Urothelium cell line (cell line): Measurements from ENCODE around the gene RELN.

Experiments used
- DNase-seq: peaks from one replicate; pipeline ENCODE4 v3.0.0; 2011; ENCODE audit warnings: low spot score, mixed read lengths
- FAIRE-seq: peaks from 2 replicates; lab custom pipeline; 2011; peaks lifted over from hg19 to GRCh38; lab: Jason Lieb, UNC

The RELN gene

DNA sequence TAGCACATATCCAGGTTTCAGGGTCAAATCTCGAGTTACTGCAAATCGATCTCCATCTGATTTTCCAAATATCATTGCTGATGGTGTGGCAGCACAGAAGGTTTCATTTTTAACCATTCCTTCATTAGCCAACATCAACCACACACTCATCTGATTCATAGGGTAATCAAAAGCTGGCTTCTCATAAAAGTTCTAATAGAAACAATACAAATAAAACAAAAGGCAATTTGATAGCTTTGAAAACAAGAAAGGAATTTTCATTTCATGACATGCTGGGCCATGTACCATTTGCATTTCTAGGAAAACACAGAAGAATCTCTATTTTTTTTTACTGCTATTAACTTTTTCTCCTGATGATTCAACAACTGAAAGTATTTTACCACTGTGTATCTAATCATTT, 395.8 kb downstream of the RELN start:
- no peak for DNase-seq
- FAIRE-seq = no peak

GRCh38 chr7:103592844-103593243, 396.6 kb downstream of the RELN start:
- no peak for FAIRE-seq

DNA sequence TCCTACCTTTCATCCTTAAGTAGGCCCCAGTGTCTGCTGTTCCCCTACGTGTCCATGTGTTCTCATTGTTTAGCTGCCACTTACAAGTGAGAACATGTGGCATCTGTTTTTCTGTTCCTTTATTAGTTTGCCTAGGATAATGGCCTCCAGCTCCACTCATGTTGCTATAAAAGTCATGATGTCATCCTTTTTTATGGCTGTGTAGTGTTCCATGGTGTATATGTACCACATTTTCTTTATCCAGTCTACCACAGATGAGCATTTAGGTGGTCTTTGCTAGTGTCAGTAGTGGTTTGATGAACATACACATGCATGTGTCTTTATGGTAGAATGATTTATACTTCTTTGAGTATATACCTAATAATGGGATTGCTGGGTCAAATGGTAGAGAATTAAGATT, 397.3 kb downstream of the RELN start:
- FAIRE-seq (no peak), DNase-seq (no peak)

More at GRCh38 chr7:103592844-103593243, 396.6 kb downstream of the RELN start:
- no peak for DNase-seq

- DNase-seq (no peak), FAIRE-seq (no peak)
Observed at GRCh38 chr7:103580031-103580430, 409.4 kb downstream of the RELN start.

GRCh38 chr7:103577059-103577458, 412.4 kb downstream of the RELN start:
- no peak for DNase-seq
- no peak for FAIRE-seq

DNA sequence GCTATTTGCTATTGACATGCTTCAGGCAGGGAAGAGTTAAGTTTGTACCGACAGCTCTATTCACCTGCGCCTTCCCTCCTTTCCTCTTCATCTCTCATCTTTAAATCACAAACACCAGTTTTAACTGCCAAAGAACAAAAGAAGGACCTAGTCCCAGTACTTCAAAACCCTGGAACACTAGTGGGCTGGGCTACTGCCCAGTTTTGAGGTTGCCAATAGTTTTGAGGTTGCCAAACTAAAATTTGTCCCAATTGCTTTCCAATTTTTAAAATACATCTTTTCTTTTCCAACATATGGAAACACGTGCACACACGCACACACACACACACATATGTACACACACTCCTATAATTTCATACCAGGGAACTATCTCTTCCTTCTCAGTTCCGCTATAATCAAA, 412.8 kb downstream of the RELN start:
- DNase-seq = no peak

DNA sequence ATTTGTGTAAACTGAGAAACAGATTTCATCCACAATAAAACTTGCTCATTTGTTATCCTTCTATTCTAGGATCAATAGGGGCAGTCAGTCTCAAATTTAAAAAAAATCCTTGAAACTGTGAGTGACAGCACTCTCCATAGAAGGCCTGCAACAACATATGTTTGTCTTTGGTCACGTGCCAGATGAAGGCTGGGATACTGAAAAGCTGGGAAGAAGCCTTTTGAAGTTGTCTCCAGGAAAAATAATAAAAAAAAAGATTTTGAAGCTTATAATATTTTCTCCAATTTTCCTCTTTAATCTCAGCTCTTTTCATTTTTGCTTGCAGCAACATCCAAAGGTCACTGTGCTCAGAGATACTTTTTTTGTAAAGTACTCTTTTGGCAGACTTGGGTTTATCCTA, 414.9 kb downstream of the RELN start:
- FAIRE-seq = no peak
- no peak for DNase-seq

More for the DNA sequence above, 412.8 kb downstream of the RELN start:
- FAIRE-seq = no peak

- FAIRE-seq = no peak
- no peak for DNase-seq
Observed at GRCh38 chr7:103573479-103574058, 415.9 kb downstream of the RELN start.

- DNase-seq = no peak
- no peak for FAIRE-seq
Observed at GRCh38 chr7:103571586-103571985, 417.9 kb downstream of the RELN start.

GRCh38 chr7:103569621-103570305, 419.7 kb downstream of the RELN start:
- FAIRE-seq (no peak), DNase-seq (no peak)

GRCh38 chr7:103564416-103564815, 425.0 kb downstream of the RELN start:
- DNase-seq (no peak), FAIRE-seq (no peak)

DNA sequence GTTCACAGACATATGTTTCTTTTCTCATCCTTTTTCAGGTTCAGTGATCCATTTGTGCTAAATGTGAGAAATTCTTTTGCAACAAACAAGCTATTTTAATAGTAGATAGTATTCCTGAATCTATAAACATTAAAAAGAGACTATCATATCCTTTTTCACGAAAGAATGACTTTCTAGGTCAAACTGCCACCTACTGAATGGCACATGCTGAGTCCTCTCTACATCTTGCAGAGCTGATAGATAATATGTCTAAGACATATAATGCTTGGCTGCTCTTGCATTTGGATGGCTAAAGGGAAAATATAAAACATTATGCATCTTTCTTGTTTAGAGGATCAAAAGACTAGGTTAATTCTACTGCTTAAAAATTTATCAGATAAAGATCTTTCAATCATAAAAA, 429.3 kb downstream of the RELN start:
- no peak for DNase-seq
- FAIRE-seq = no peak

GRCh38 chr7:103551016-103551415, 438.4 kb downstream of the RELN start:
- FAIRE-seq (peak; percentile 59), DNase-seq (no peak)

DNA sequence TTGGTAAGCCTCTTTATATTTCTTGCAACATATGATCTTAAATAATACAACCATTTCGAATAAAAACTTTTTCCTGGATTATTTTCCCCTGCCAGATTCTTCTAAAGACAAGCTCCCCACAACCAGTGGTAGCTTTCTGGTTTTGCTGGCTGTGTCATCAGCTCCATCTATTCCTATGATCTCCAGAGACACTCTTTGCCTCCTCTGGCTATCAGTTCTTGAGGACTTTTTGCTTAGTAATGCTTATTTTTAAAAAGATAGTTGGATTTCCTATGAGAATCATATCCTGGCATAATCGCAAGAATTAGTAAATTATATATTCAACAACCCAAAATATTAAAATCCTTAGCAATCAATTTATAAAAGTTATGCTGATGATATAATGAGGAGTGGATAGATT, 439.7 kb downstream of the RELN start:
- FAIRE-seq (no peak), DNase-seq (no peak)

GRCh38 chr7:103547451-103548284, 441.8 kb downstream of the RELN start:
- DNase-seq (no peak), FAIRE-seq (no peak)

- no peak for DNase-seq
Observed at GRCh38 chr7:103542470-103542869, 447.0 kb downstream of the RELN start.

GRCh38 chr7:103541947-103542346, 447.5 kb downstream of the RELN start:
- FAIRE-seq = no peak
- no peak for DNase-seq

More at GRCh38 chr7:103542470-103542869, 447.0 kb downstream of the RELN start:
- FAIRE-seq = no peak

DNA sequence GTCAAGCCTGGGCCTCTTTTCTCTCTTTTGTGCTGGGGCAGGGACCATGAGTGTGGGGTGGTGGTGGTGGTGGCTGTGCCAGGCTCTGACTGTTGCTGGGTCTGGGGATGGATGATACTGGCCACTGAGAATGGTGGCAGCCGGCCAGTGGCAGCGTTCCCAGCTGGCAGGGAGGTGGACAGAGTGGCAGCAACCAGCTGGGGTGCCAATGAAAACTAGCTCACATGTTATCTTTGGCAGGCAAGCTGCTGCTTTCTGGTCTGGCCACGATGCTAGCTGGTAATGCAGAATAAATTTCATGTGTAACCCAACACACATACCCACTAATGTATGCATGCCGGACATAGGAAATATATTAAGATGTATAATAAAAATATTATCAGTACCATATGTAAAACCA, 448.4 kb downstream of the RELN start:
- no peak for FAIRE-seq
- no peak for DNase-seq

GRCh38 chr7:103540338-103540737, 449.1 kb downstream of the RELN start:
- FAIRE-seq (no peak), DNase-seq (no peak)

- DNase-seq = no peak
- FAIRE-seq = no peak
Observed at GRCh38 chr7:103539875-103540274, 449.6 kb downstream of the RELN start.

DNA sequence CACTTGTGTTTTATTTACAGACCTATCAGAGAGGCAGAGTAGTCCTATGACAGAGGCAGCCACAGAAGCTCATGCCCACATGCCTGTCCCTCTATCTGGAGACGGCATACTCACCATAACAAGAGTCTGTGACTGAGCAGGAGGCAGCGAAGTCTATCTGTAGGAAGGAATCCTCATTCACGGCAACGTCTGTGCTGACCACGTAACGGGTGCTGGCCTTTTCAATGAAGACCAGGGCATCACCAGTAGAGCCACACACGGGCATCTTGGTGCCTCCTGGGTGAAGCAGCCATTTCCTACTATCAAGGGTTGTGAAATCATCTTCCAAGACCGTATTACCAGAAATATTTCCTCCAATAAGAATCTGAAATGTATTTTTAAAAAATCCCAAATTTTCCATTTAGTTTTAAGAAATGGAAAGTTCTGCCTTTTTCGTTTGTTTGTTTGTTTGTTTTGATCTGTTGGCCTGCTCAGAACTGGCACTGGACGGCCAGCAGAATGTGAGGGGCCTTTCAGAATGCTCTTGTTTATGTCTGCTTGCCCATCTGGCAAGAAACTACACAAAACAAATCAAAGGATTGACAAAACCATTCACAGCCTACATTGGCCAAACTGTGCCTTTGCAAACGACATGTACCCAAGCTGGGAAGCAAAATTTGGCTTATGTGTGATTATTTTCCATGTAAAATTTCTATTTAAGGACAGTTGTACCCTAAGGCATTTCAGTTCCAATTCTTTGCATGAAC, 450.3 kb downstream of the RELN start:
- FAIRE-seq (no peak), DNase-seq (no peak)
